CD4-positive, alpha-beta T cell treated with Interleukin-1 beta for 1 hour (primary cell): ENCODE measurements around the gene RBM4B.

ENCODE experiments used
- DNase-seq, 2 donors: peaks; one replicate each; pipeline ENCODE4 v3.0.0-alpha.2; 2020 to 2022

The RBM4B gene

GRCh38 chr11:66705587-66706335, 28.1 kb upstream of the RBM4B start:
- no peak for DNase-seq

- DNase-seq: no peak
Measured at GRCh38 chr11:66704659-66705360, 27.1 kb upstream of the RBM4B start.

DNA sequence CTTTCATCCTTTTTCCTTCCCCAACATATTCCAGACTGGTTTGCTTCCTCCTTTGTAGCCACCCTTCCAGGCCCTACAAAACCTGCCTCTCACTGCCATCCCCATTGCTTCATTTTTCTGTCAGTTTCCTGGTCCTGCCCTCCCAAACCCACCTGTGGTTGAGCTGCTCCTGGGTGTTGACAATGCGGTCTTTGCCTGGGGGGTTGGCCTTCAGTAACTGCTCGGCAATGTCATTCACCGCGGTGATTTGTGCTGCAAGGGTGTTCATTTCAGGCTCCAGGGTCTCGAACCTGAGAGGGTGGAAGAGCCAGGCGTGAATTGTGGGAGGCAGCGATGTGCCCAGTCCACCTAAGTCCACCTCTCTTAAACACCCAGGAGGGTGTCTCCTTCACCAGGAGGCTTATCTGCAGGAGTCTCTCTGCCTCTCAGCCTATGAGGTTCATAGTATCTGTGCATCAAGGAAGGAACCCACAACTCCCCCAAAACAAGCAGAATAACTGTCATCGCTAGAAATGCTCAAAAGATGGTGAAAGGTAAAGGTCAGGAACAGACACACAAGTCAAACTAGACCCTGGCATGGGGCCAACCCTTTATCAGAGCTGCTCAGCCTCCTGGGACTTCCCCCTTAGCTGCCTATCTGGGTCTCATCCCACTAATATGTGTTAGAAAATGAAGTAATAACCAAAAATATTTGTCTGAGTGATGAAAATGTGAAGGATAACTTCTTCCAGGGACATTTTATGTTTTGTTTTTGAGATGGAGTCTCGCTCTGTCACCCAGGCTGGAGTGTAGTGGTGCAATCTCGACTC, 23.9 kb upstream of the RBM4B start:
- DNase-seq: no peak

DNA sequence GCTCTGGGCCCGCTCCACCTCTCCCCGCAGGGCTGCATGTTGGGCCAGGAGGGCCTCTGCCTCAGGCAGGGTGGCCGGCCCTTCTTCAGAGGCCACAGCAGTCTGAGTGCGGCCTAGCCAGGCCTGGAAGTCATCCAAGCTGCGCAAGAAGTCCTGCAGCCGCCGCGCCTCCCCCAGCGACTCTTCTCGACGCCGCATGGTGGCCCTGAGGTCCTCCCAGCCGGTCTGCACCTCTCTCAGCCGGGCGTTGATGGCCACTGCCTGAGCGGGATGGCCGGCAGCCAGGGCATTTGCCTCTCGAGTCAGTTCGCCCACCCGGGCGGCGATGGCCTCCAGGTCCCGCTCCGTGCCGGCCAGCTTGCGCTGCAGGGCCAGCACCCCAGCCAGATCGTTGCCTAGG, 23.1 kb upstream of the RBM4B start:
- DNase-seq: no peak

DNA sequence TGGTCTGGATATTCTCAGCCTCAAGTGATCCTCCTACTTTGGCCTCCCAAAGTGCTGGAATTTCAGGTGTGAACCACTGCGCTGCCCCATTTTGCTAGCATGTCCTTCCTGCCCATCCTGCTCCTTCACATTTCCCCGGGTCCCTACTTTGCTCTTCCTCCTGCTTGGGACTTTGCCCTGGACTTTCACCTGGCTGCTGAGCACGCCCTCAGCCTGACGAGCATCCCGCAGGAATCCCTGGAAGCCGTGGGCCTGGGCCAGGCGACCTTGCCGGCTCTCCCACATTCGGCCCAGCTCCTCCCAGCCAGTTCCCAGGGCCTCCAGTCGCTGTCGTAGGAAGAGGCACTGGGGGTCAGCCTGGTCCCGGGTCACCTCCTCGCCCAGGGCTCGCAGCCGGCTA, 22.6 kb upstream of the RBM4B start:
- no peak for DNase-seq

- DNase-seq: no peak
Measured at GRCh38 chr11:66698491-66698890, 20.8 kb upstream of the RBM4B start.

GRCh38 chr11:66697988-66698387, 20.3 kb upstream of the RBM4B start:
- no peak for DNase-seq

GRCh38 chr11:66696146-66696545, 18.5 kb upstream of the RBM4B start:
- DNase-seq: no peak

DNA sequence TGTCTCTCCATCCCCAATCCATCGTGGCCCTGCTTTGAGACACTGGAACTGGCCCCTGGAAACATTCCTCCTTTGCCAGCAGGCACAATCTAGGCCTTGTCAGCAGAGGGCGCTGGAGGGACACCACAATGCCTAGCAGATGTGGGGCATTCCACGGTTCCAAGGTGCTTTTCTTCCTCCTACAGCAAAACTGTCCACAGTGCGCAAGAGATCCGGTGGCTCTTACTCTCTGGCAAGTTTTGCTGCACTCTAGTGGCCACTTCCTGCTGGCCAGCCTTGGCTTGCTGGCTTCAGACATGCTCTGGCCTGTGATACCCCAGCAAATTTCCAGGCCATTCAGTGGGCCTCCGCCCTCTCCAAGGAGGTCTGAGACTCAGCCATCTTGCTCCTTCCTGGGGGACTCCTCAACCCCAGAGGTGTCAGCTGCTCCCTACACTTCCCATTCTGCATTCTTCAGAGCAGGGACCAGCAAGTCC, 17.1 kb upstream of the RBM4B start:
- DNase-seq: peak; percentile 83 to 84

GRCh38 chr11:66694056-66694410, 16.3 kb upstream of the RBM4B start:
- DNase-seq: no peak

DNA sequence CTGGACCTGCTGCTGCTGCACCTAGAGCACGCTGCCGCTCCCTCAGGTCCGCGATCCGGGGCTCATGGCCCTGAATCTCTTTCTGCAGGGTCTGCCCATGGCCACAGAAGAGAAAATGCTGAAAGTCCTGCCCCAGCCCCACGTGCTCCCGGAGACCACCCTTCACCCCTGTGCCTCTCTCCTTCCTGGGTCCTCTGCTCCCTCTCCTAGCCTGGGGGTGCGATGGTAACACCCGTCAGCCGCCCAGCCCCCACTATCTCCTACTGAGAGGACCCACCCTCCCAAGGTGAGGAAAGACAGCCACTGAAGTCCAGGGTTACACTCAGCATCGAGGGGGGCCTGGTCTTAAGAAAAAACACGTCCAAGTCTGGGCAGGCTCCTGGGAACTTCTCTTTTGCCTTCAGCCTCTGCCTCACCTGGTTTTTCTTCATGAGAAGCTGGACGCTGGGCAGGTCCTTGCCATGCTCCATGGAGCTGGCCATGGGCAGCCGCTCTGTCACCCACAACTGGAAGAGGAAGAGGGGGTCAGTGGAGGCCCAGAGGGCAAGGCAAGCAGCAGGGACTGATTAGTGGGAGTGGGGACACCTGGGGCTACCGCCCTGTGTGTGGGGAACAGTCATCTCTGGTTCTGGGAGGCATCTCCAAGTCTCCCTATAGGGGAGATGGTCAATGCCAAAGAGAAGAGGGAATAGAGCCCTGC, 15.8 kb upstream of the RBM4B start:
- DNase-seq: no peak

DNA sequence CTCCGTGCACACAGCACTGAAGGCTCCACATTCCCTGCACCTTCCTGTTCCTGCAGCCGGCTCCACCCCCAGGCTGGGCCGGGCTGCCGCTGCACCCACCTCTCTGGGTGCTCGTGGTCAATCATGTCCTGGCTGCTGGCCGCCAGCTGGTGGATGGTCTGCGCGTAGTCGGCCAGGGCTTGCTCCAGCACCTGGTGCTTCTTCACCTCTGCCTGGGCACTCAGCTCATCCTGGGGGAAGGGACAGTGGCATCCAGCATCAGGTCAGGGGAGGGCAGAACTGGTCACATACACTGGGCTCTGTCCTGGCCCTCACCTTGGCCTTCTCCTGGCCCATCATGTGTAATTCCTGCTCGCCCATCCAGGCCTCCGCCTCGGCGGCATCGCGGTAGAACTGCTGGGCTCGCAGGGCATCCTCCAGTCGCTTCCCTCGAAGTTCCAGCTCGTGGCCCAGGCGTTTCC, 15.2 kb upstream of the RBM4B start:
- no peak for DNase-seq

GRCh38 chr11:66692446-66692845, 14.8 kb upstream of the RBM4B start:
- DNase-seq: no peak

DNA sequence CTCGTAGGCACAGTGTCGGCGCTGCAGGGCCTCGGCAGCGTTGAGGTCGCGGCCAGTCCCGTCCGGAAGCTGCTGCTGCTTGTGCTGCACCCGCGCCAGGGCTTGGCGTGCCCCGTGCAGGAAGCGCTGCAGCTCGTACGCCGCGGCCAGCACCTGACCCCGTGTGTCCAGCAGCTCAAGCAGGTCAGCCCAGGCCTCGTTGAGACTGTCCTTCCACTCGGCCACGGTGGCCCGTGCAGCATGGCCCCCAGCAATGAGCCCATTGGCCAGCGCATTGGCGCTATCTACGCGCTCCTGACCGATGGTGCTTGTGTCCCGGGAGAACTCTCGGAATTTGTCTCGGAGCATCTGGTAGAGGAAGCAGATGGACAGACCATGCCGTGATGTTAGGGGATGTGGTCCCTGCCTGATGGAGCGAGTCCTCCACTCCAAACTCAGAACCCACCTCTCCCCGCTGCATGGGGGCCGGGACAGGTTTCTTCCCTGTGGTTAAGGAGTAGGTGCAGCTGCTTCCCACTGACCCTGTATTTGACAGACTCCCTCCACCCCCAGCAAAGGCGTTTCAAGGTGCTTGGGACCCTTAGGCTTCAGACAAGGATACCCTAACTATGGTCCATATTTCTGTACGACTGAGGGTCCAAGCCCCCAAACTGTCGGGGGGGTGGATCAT, 13.8 kb upstream of the RBM4B start:
- no peak for DNase-seq

DNA sequence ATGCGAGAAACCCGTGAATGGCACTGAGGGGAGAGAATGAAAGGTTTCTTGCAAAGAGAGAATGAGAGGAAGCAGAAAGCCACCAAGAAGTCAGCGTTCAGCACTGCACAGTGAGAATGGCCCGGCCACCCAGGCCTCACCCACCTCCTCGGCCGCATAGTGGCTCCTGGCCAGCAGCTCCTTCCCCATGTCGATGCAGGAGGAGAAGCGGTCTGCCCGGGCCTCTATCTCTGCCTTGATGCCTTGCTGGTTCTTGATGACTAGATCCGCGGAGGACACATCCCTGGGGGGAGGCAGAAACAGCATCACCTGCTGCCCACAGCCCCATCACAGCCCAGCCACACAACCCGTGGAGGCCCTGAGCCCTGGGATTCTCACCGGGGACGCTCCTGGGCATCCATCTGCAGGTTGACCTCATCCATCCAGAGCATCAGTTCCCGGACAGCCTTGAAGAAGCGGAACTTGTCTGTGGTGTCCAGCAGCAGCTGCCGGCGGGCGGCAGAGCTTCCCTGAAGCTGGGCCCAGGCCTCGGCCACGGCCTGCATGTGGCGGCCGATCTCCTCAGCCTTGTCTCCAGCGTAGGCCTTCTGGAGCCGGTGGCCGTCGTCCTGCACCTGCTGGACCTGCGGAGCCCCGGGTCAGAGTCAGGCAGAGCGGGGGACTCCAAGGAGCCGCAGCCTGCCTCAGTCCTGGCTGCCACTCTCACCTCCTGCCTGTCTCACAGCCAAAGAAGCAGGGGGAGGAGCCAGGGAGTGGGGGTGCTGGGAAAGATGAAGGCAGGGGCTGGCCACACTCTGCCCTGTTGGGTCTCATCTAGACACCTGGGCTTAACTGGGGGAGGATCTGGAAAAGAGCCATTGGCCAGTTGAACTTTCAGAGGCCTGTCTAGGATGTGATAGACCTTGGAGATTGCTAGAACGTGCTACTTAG, 12.2 kb upstream of the RBM4B start:
- DNase-seq: no peak

- no peak for DNase-seq
Measured at GRCh38 chr11:66688561-66689534, 11.2 kb upstream of the RBM4B start.

GRCh38 chr11:66687831-66688281, 10.2 kb upstream of the RBM4B start:
- no peak for DNase-seq

GRCh38 chr11:66686801-66687750, 9.4 kb upstream of the RBM4B start:
- DNase-seq: no peak
